Endothelial cell of umbilical vein (primary cell): Measurements from ENCODE around the gene HEXIM1.

ENCODE experiments used
- EZH2 ChIP-seq: IDR thresholded peaks from 2 replicates; pipeline ENCODE4 v1.6.1; 2012; ENCODE audit warnings: borderline replicate concordance, low read depth, mild to moderate bottlenecking, moderate library complexity, low read length, inconsistent platforms; ENCODE audit not compliant: severe bottlenecking
- FOS ChIP-seq: IDR thresholded peaks from 2 replicates; pipeline ENCODE4 v1.6.1; 2011; ENCODE audit warnings: mild to moderate bottlenecking, low read length, moderate library complexity, borderline replicate concordance; ENCODE audit not compliant: insufficient read depth
- JUN ChIP-seq: IDR thresholded peaks from 2 replicates; pipeline ENCODE4 v1.6.1; 2011; ENCODE audit warnings: borderline replicate concordance, low read depth; ENCODE audit not compliant: insufficient read length, insufficient read depth
- MYC ChIP-seq: IDR thresholded peaks from one replicate; pipeline ENCODE4 v1.6.1; 2011; ENCODE audit warnings: mild to moderate bottlenecking, low read depth, low read length
- POLR2A ChIP-seq: IDR thresholded peaks from 2 replicates; pipeline ENCODE4 v1.6.1; 2012; ENCODE audit warnings: low read depth, mild to moderate bottlenecking, control low read depth, low read length
- POLR2AphosphoS5 ChIP-seq: IDR thresholded peaks from 2 replicates; pipeline ENCODE4 v1.6.1; 2012; ENCODE audit warnings: low read depth, mild to moderate bottlenecking, control low read depth, low read length, moderate library complexity; ENCODE audit not compliant: insufficient read depth
- TF ChIP-seq, protein P1 (sequence below), 2 donors: IDR thresholded peaks; 1 replicate in 1 of 2; 2 replicates in 1 of 2; pipeline ENCODE4 v1.5.1; 2011; ENCODE audit warnings: low read length in 2 of 2, mild to moderate bottlenecking in 2 of 2, moderate library complexity in 2 of 2, control low read depth in 1 of 2, inconsistent platforms in 1 of 2, low read depth in 1 of 2; ENCODE audit not compliant: insufficient read depth in 1 of 2; ENCODE audit errors: extremely low read depth in 1 of 2
- TF ChIP-seq, protein P2 (sequence below): IDR thresholded peaks from 2 replicates; pipeline ENCODE4 v1.6.1; 2011; ENCODE audit not compliant: insufficient read depth, insufficient read length

DNA sequence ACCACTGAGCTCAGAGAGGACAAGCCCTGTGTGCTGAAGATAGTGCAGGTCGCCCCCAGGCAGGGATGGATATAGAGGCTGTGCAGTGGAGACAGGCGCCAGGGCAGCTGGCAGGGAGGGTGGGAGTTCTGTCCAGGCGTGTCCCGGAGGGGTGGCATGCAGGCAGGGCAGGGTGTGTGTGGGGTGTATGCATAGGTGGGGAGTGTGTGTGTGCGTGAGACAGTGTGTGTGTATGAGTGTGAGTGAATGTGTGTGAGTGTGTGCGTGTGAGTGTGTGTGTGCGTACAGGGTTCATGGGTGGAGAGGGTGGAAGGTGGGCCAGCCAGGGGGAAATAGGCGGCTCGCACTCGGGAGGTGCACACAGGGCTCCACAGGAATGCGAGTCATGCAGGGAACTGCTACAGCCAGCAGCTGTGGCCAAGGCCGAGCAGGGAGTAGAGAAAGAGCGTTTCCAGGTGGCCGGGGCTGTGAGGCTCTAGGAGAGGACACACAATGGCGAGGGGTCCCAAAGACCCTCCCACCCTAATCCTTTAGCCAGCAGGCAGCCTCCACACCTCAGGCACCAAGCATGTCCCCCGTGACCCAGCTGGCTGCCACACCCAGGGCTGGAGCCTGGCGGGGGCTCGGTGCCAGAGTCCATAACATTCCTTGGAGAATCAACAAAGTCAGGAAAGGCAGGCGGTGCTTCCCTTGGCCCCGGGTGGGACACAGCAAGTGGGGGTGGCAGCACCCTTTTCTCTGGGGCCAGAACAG is 20.6 kb upstream of the HEXIM1 start:
- TF ChIP-seq, protein P1, sequence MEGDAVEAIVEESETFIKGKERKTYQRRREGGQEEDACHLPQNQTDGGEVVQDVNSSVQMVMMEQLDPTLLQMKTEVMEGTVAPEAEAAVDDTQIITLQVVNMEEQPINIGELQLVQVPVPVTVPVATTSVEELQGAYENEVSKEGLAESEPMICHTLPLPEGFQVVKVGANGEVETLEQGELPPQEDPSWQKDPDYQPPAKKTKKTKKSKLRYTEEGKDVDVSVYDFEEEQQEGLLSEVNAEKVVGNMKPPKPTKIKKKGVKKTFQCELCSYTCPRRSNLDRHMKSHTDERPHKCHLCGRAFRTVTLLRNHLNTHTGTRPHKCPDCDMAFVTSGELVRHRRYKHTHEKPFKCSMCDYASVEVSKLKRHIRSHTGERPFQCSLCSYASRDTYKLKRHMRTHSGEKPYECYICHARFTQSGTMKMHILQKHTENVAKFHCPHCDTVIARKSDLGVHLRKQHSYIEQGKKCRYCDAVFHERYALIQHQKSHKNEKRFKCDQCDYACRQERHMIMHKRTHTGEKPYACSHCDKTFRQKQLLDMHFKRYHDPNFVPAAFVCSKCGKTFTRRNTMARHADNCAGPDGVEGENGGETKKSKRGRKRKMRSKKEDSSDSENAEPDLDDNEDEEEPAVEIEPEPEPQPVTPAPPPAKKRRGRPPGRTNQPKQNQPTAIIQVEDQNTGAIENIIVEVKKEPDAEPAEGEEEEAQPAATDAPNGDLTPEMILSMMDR (IDR thresholded peaks at IDR 0.05; ENCODE audit: extremely low read depth in 1 of 2, insufficient read depth in 1 of 2, low read depth in 1 of 2, low read length in 2 of 2): no peak
- TF ChIP-seq POLR2AphosphoS5 (peak; percentile 36), POLR2A (peak; percentile 48), EZH2 (no peak), JUN (no peak), MYC (no peak), FOS (no peak)
- TF ChIP-seq, protein P2, sequence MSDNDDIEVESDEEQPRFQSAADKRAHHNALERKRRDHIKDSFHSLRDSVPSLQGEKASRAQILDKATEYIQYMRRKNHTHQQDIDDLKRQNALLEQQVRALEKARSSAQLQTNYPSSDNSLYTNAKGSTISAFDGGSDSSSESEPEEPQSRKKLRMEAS: no peak
